ENCODE data around the gene CRY2.
"Not testable (repeated sequence)": the region's sequence is repeated elsewhere in the genome, so short reads cannot be mapped to it uniquely, and the experiment has no call there.

Gene CRY2

DNA sequence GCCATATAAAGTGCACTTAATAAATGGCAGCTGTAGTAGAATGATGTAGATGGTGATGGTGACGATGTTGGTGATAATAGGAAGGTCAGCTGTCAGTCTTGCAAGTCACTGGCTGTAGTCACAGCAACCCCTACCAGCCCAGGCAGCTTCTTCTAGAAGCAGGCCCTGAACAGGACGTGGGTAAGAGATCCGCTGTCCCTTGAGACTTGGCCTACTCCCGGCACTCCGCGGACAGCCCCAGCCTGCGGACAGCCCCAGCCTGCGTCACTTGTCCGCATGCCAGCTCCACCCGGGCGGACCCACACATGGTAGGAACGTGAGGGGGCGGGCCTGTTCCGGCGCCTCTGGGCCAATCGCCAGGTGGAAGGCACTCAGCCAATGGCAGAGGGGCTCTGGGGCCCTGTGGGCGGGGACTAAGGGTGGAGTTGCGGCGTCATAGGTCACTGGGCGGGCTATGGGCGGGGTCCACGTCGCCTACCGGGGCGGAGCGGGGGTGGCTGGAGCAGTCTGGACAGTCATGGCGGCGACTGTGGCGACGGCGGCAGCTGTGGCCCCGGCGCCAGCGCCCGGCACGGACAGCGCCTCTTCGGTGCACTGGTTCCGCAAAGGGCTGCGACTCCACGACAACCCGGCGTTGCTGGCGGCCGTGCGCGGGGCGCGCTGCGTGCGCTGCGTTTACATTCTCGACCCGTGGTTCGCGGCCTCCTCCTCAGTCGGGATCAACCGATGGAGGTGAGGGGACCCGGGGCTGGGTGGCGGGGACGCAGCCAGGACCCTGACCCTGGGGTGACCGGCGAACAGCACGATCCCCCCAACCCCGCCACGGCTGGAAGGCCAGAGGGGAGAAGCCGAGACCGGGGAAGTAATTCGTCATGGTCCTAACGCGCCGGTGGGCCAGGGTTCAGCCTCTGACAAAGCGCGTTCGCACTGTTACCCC lies at the start of gene CRY2:
Gene CRY2, plus strand, starts transcription at position 502 of the 937 bp plus-strand sequence. Its CDS starts 16 bp downstream, at position 518.
- peak; percentile 96 for DNase-seq

DNA sequence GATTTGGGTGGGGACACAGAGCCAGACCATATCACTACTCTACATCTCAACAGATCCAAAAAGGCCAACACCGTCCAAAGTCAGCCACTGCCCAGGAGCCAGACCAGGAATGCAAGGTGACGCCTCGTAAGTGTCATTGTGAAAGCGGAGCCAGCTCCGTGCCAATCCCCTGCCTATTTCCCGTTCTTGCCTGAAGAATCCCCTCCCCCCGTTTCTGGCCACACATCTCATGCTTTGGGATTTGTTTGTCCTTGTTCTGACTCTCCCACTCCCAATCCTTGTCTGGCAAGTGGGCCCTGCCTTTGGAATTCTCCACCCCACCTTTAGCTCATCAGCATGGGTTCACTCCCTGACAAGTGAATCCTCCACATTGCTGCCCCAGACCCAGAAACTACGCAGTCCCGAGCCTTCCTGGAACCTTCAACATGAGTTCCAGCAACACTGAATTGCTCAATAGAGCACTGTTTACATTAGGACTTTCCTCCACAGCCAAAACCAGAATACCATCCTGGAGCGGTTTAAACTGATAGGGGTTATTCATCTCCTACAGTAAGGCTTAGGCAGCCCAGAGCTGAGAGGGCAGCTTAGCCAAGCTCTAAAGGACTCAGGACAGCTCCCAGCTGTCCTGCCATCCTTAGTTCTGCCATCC lies 48.4 kb upstream of the CRY2 start:
- no peak for DNase-seq

DNA sequence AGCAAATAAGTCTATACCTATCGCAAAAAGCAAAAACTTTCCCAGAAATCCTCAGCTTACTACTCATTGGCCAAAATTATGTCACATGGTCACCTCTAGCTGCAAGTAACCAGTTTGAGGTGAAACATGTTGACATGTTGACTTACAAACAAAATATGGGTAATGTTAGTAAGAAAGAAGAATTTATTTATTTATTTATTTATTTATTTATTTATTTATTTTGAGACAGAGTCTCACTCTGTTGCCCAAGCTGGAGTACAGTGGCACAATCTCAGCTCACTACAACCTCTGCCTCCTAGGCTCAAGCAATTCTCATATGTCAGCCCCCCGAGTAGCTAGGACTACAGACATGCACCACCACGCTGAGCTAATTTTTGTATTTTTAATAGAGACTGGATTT lies 47.7 kb upstream of the CRY2 start:
- no peak for DNase-seq

DNA sequence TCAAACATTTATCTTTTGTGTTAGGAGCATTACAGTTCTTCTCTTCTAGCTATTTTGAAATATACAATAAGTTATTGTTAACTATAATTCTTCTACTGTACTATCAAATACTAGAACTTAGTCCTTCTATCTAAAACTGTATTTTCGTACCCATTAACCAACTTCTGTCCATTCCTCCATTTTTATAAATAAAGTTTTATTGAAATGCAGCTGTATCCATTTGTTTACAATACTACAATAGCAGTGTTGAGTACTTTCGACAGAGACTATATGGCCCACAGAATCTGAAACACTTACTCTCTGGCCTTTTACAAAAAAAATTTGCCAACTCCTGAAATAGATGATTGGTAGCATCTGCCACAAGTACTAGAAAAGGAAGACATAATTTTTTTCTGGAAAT lies 47.0 kb upstream of the CRY2 start:
- no peak for DNase-seq

DNA sequence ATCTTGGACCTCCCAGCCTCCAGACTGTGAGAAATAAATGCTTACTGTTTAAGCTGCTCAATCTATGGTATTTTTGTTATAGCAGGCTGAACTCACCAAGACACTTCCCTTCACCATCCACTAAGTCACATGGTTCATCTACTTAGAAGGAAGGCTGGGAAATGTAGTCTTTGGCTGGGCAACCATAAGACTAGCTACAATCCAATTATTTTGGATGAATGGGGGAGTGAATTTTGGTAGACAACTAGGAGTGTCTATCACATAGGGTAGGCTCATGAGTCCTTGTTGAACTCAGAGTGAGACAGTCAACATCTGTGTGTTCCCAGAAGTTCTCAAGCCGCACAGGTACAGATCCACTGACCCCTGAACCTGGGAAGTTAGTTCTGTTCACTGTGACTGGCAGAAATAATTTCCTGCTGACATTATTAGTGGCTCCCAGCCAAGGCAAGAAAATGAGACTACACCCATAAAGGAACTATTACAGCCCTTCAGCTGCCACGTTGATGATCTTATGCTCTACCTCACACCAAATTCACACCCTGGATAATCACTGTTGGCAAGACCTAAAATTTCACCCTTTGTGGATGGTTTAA lies 45.5 kb upstream of the CRY2 start:
- DNase-seq, result no peak

DNA sequence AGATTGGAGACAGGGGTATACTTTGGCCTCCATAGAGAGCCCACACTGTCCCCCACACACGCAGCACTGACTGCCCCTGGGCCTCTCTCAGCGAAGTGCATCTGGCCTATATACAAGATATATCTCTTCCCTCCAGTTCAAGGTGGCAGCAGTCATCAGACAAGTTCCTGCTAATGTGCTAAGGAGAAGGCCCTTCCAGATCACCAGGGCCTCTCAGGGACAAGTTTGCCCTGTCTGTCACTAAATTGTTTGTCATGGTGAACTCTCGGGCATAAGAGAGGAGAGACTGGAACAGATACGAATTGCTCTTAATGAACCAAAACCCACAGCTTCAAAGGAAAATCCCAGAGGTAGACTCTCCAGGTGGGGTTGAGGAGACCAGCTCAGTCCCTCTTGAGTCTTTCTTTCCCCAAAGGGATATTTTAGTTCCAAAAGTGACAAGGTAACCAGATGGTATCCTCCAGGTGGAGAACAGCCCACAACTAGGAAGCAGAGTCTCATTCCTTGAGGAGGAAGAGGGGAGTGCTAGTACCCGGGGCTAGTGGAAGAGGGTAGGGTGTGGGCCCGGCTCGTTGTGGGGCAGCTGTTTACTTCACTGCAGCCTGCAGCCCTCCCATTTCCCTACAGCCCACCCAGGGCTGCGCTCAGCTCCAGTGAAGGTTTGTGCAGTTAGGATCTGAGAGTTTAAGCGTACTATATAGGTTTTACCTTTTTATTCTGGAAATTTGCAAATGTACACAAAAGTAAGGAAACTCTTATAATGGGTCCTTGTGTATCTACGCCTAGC lies 44.6 kb upstream of the CRY2 start:
- no peak for DNase-seq

DNA sequence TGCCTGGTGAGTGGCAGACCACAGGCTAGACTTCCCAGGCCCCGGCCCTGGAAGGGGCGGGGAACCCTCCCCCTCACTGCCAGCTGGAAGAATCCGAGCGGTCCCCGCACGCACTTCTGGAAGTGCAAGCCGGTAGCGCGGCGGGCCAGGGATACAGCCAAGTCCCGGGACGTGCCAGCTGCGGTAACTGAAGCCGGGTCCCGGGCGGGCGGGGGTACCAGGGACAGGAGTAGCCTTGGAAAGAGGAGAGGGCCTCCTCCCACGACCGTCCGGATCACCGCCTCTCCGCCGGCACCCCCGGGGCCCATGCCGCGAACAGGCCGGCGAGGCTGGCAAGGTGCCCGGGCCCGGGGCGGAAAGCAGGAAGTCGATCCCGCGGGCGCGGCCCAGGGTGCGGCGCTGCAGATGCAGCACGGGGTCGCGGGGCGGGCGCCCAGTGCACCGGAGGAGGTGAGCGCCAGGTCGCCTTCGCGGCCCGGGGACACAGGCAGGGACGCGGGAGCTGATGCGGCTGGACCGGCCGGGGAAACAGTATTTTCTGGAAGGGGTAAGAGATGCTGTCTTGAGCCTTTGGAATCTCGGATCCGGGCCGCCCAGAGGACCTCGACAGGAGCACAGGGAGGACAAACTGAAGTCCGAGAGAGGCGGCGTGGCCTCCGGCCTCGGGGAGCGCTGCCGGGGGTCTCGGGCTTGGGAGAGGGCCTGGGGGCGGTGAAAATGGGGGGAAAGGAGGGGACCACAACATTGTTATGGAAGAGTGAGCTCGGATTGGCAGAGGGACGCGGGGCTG lies 43.1 kb upstream of the CRY2 start:
- peak; percentile 80 for DNase-seq

DNA sequence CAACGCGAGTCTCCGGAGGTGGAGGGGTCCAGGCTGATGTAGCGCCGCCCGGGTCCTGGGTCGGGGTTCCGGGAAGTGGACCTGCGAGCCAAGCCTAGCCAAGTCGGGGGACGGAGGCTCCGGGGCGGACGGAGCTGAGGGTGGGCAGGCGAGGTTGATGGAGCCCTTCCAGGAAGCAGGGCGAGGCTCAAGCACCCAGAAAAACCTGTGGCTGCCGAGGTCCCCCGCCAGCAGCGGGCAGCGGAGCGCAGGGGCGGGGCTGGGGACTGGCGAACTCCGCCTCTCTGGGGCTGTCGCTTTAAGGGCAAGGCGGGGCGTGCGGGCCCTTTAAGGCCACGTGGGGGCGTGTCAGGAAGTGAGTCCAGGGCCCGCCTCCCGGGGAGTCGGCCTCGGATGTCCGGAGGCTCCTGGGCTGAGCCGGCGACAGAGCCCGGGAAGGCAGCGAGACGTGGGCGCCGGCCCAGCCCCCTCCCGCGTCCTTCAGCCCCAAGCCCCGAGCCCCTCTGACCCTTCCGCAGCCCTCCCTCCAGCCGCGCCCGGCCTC lies 42.4 kb upstream of the CRY2 start, which contains the start of gene SLC35C1:
Gene SLC35C1, plus strand, starts transcription at position 389 of the 544 bp plus-strand sequence. CDS start 653 bp downstream, outside the sequence.
- peak; percentile 95 for DNase-seq

DNA sequence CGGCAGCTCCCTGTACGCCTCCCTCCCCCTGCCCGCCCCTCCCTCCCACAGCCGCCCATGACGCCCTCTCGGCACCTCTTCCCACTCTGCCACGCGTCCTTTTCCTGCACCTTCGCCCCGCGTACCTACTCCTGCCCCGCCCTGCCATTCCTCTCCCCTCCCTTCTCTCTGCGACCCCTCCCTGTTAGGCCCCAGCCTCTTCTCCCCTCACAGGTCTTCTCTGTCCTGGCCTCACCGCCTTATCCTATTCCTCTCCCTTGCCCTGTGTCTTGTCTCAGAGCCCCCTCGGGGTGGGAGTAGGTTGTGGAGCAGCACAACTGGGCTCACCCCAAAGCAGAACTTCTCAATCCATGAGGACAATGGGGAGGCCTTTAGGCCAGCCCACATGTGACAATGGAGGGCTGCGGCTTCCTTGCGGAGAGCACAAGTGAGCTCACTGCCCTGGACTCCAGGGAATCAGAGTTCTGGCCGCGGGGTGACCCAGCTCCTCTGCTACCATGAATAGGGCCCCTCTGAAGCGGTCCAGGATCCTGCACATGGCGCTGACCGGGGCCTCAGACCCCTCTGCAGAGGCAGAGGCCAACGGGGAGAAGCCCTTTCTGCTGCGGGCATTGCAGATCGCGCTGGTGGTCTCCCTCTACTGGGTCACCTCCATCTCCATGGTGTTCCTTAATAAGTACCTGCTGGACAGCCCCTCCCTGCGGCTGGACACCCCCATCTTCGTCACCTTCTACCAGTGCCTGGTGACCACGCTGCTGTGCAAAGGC lies 41.8 kb upstream of the CRY2 start:
- DNase-seq, result no peak

DNA sequence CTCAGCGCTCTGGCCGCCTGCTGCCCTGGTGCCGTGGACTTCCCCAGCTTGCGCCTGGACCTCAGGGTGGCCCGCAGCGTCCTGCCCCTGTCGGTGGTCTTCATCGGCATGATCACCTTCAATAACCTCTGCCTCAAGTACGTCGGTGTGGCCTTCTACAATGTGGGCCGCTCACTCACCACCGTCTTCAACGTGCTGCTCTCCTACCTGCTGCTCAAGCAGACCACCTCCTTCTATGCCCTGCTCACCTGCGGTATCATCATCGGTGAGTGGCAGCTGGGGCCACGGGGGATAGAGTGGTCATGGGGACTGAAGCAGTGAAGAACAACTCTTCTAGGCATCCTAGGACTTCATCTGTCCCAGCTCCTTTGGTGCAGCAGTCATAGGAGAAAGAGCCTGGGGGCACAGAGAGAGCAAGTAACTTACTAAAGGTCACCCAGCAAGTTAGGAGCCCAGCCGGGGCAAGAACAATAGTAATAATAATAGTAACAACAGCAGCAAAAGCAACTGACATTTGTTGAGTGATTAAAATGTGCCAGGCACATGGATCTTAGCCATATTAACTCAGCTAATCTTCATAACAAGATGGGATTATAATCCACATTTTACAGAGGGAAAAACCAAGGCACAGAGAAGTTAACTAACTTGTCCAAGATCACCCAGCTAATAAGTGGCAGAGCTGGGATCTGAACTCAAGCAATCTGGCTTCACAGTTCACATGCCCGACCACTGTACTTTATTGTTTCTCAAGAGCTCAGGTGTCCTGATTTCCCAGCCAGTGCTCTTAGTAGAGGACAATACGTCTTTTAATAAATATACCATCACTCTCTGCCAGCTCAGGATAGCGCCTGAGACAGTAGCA lies 41.0 kb upstream of the CRY2 start:
- no peak for DNase-seq

DNA sequence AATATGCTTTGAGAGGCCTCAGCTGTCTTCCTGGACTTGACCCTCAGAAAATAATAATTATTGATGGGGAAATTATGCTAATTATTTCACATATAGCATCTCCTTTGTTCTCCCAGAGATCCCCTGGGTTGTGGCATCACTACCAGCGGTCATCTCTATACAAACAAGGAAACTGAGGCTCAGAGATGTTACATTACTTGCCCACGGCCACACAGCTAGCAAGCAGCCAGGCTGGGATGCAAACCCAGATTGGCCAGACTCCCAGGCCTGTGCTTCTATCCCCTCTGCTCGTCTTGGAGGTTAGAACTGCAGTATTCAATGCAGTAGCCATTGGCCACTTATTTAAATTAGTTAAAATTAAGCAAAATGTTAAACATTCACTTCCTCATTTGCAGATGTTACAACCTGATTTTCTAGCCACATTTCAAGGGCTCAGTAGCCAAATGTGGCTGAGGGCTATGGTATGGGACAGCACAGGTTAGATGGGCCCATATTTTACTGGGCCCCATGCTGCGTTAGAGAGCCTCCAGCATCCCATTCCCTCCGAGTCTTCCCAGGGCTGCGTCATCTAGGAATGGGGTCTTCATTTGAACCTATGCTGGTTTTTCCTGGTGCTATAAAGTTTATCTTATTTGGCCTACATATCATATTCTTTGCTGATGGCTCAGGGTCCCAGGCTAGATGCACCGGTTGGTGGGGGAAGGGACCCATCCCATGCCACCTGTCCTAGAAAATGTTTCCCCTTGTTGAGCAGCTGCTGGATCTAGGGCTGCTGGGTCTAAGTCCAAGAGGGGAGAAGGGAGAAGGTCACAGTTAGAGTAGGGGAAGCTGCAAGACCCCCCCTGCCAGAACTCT lies 40.1 kb upstream of the CRY2 start:
- DNase-seq, result no peak

DNA sequence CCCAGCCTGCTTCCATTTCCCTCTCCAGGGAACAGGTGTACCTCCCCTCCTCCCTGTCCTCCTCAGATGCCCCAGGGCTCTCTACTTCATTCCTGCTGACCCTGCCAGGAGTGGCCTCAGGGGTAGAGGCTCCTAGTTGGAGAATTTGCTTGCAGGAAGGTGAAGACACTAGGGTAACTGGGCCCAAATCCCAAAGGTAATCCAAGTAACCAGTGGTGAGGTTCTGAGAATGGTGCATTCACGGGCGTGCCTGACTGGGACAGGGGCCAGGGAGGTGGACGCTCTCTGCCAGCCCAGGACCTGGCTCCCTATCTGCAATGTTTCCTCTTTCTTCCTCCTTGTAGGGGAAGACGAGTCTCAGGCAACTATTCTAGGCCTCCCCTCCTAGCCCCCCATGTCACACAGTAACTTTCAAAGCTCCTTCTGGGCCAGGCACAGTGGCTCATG lies 39.5 kb upstream of the CRY2 start:
- no peak for DNase-seq

DNA sequence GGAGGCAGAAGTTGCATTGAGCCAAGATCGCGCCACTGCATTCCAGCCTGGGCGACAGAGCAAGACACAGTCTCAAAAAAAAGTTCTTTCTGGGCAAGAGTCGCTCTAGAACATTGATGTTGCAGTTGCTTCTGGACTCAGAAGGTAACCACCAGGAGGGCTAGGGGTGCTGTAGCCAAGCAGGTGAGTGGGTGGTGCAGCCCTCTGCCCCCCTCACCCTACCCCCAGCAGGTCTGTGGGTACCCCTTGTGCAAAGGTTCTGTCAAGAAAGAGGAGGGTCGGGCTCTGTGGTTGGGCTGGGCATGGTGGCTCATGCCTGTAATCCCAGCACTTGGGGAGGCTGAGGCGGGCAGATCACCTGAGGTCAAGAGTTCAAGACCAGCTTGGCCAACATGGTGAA lies 38.8 kb upstream of the CRY2 start:
- DNase-seq, result not testable (repeated sequence)

DNA sequence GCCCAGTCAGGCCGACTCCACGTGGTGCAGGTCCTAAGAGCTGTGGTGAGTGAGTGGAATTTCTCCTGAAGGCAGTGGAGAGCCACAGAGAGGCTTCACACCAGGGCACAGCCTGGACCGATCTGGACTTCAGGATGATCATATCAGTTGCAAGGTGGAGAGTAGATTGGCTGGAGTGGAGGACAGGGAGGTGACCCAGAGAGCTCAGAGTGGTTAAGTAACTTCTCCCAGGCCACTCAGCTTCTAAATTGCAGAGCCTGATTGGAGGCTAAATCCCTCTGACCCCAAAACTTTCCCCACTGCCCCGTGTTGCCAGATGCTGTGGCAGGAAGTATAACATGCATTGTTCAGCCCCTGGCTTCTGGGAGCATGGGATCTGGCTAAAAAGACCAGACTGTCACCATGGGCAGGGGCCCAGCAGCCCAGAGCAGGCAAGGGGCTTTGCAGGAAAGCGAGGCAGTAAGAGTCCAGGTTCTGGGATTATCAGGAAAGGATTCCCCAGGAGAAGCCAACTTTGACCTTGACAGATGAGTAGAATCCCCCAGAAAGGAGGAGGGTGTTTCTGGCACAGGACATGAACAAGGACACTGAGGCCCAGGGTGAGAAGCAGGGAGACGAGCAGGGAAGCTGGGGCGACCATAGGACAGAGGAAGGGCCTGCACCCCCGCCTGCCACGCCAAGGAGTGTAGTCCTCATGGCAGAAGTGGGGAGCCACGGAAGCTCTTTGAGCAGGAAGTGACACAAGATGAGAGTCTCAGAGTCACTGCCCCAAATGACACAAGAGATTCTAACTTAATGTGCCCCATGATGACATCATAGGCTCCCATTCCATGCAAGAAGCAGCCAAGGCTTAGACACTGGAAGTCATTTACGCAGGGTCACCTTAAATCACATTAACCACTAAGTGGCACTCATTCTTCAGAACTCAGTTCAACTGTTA lies 37.5 kb upstream of the CRY2 start:
- DNase-seq, result no peak

DNA sequence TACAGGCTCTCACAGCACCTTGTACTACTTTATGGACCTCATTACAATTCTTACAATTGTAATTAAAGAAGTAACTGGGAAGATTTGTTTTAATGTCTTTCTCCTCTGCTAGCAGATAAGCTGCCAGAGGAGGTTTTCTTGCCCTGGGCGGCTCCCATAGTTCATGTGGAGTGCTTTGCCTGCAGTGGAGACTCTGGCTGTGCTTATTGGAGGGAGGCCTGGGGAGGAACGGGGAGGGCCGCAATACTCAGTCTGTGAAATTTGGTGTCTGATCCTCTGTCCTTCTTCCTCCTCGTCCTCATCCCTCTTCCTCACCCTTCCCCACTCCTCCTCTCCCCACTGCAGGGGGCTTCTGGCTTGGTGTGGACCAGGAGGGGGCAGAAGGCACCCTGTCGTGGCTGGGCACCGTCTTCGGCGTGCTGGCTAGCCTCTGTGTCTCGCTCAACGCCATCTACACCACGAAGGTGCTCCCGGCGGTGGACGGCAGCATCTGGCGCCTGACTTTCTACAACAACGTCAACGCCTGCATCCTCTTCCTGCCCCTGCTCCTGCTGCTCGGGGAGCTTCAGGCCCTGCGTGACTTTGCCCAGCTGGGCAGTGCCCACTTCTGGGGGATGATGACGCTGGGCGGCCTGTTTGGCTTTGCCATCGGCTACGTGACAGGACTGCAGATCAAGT lies 36.7 kb upstream of the CRY2 start:
- DNase-seq, result no peak

DNA sequence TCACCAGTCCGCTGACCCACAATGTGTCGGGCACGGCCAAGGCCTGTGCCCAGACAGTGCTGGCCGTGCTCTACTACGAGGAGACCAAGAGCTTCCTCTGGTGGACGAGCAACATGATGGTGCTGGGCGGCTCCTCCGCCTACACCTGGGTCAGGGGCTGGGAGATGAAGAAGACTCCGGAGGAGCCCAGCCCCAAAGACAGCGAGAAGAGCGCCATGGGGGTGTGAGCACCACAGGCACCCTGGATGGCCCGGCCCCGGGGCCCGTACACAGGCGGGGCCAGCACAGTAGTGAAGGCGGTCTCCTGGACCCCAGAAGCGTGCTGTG lies 36.2 kb upstream of the CRY2 start:
- no peak for DNase-seq
